GM04504 (cell line): ENCODE data around the gene PFKM.
"Not testable (repeated sequence)": the region's sequence is repeated elsewhere in the genome, so short reads cannot be mapped to it uniquely, and the experiment has no call there.

Experiments
- DNase-seq: peaks from one replicate; pipeline ENCODE4 v3.0.0-alpha.2; 2012; ENCODE audit warnings: low read depth

PFKM gene

DNA sequence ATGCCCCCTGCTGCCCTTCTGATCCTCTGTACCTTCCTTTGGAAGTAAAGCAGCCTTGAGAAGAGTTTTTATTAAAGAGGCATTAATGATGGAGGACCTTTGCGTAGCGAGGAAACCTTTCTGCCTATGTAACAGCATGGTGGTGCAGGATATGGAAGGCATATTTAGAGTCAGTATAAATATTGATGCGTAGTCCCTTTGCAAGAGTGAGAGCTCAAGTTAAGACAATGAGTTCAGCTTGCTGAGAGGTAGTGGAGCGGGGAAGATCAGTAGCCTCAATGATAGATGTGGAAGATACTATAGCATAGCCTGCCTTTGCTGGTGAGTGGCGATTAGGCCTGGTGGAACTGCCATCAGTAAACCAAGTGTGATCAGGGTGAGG, 7.9 kb upstream of the PFKM start:
- not testable (repeated sequence) for DNase-seq

GRCh38 chr12:48115957-48116356, 3.2 kb upstream of the PFKM start:
- no peak for DNase-seq

- no peak for DNase-seq
These were observed 786 bp upstream of the PFKM start for GRCh38 chr12:48118284-48118871.

GRCh38 chr12:48119834-48120195, 651 bp downstream of the PFKM start:
- DNase-seq: no peak

- no peak for DNase-seq
These were observed 2.4 kb downstream of the PFKM start for GRCh38 chr12:48121522-48121921.

DNA sequence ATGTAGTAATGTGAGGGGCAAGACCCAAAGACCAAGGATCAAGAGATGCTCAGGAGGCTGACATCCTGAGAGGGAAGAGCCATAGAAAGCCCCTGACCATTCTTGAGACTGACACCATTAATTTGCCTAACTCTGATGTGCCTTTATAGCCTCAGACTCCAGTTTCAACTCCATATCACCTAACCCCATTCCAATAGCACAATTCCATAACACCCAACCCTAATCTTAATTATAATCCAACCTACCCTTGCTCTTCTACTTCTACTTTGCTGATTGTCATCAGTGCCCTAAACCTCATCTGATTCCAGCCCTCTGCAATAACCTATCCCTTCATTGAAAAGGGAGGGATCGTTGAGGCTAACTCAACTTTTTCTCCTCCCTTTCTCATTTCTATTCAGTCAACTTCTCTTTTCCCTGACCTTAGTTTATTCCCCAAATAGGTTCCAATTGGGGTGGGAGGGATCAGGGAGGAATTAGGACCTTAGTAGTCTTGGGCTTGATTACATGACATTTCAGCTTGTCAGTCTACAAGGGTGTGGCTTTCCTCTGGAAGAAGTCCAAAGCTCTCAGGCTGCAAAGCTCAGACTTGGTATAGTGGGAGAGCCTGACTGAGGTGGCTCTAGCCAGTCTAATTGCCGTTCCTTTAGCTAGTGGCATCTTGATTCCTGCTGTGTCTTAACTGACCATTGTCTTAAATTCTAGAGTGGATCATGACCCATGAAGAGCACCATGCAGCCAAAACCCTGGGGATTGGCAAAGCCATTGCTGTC, 3.1 kb downstream of the PFKM start:
- no peak for DNase-seq

DNA sequence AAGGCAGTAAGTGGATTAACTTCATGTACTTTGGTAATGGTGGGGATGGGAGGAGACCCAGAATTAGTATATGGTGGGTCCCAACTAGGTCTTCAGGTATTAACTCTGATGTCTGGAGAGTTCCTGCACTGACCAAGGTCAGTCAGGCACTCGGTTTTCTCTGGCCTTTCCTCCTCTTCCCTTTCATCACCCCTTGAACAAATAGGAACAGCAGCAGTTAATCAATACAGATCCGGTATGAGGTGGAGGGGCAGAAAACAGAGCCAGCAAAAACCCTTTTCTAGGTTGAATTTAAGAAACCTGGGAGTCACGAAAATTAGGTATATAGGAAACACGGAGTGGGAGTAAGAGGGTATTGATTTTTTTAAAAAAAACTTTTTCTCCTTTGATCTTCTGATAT, 4.0 kb downstream of the PFKM start:
- no peak for DNase-seq

GRCh38 chr12:48125542-48125941, 6.4 kb downstream of the PFKM start:
- not testable (repeated sequence) for DNase-seq

- DNase-seq: no peak
These were observed 6.8 kb downstream of the PFKM start for GRCh38 chr12:48125985-48126384.

GRCh38 chr12:48126953-48127630, 7.9 kb downstream of the PFKM start:
- DNase-seq: no peak

DNA sequence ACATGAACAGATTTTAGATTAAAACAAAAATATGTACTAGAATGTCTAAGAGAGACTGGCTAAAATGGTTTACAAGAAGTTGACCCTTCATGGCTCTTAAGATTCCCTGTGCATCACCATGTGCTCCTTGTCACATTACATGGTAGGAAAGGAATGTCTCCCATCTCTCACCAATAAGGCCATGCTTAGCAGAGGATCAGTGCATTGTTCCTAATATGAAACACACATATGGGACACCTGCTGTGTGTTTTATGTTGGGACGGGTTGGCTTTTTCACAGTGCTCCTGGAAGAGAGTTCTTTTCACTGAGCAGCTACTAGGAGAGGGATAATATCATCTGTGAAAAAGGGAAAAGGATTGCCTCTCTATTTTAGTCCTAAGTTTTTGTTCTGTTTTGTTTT, 9.6 kb downstream of the PFKM start:
- no peak for DNase-seq

GRCh38 chr12:48129376-48129775, 10.2 kb downstream of the PFKM start:
- DNase-seq: no peak

- DNase-seq: no peak
These were observed 12.4 kb downstream of the PFKM start for GRCh38 chr12:48131517-48131916.

GRCh38 chr12:48132826-48133225, 13.7 kb downstream of the PFKM start:
- no peak for DNase-seq

GRCh38 chr12:48135027-48135426, 15.9 kb downstream of the PFKM start:
- DNase-seq: no peak

DNA sequence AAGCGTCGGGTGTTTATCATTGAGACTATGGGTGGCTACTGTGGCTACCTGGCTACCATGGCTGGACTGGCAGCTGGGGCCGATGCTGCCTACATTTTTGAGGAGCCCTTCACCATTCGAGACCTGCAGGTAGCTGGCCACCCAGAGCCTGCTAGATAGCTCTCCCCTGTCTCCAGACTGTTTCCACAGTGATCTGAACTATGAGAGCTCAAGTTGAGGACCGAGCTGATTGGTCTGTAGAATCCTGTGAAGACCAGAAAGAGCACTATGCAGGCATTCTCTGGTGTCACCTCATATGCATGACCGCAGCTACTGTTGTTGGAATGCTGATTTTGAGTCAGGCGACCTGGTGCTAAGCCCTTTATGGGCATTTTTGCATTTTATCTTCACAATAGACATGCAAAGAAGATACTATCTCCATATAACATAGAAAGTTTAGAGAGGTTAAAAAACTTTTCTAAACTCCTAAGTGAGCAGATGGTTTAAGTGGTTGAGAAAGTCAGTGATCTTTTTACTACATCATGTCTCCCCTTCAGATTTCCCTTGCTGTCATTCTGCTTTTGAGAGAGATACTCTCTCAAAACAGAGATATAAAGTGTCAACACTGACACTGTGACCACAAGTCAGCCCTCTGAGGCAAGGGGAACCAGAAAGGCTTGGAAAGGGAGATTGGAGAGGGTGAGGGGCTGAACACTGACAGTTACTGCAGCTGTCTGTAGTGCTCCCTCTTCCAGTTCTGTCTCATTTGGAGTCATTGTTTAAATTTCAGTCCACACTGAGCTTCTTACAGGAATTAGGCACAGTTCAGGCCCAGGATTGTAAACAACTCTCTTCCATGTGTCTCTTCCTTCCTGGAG, 23.9 kb downstream of the PFKM start:
- no peak for DNase-seq

- no peak for DNase-seq
These were observed 24.7 kb downstream of the PFKM start for GRCh38 chr12:48143898-48144297.

GRCh38 chr12:48145981-48146380, 26.8 kb downstream of the PFKM start:
- DNase-seq: no peak

DNA sequence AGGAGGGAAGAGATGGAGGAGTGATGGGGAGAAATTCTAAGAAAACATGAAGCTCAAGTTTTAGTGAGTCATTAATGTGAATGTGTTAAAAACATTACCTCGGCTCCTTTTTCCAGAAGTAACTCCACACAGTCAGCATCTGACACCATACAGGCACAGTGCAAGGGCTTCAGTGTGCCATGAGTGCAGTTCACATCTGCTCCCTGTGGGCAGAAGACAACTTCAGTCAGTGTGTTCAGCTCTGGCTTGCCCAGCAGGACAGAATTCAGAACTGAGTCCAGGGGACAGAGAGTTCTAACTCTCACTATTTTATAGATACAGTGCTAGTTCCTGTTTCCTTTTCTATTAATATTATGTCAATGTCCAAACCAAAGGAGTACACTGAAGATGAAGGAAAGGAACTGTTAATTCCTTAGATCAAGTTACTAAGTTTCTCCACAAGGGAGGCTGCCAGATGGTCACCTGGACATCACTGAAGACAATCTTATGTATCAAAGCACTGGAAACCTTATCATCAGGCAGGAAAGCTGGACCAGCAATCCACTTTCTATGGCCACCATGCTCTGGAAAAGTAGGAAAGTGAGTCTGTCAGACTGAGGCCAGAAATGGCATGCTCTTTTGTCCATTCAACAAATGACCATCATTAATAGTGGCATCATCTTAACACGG, 32.1 kb downstream of the PFKM start:
- DNase-seq: no peak

DNA sequence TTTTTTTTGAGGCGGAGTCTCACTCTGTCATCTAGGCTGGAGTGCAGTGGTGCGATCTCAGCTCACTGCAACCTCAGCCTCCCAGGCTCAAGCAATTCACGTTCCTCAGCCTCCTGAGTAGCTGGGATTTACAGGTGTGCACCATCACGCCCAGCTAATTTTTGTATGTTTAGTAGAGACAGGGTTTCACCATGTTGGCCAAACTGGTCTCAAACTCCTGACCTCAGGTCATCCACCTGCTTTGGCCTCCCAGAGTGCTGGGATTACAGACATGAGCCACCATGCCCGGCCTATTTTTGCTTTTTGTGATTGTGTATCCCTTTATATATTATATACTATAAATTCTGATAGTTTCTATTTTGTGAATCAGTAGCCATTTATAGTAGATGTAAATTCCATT, 36.6 kb downstream of the PFKM start:
- not testable (repeated sequence) for DNase-seq

DNA sequence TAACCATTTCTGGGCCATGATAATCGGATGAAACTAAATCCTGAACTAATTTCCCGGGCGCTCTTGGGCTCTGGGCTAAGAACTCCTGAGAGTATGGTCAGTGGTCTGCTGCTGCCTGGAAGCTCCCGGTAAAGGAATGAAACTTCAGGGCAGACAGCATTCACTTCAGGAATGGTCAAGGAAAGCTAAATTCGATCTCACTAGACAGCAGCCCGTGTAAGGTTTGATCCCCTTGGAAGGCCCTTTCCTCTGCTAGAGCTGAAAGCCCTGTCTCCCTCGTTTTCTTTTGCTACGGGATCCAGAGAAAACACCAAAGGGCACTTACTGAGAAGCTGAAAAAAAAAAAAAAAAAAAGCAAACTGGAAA, 37.5 kb downstream of the PFKM start:
- DNase-seq: no peak
